Sigmoid colon (tissue), 7 donors: Measurements from ENCODE around the gene SPACA5B. TPM values are rescaled to one million over a fixed set of nuclear protein-coding genes. Genes with fewer than 3 reads are reported as not detected.
"Not testable (repeated sequence)": the region's sequence is repeated elsewhere in the genome, so short reads cannot be mapped to it uniquely, and the experiment has no call there.

Experiments used
- DNase-seq: peaks from one replicate; pipeline ENCODE4 v3.0.0-alpha.2; 2019
- H3K27ac ChIP-seq, 4 donors: fragments of 200-600 bp; sonication (generic); one replicate each; pipeline ENCODE4 v1.5.1; 2016 to 2019; ENCODE audit warnings: mild to moderate bottlenecking in 1 of 4
- H3K27me3 ChIP-seq, 3 donors: fragments of 200-600 bp; sonication (generic); one replicate each; pipeline ENCODE4 v1.5.1; 2019; ENCODE audit warnings: mild to moderate bottlenecking in 1 of 3
- H3K36me3 ChIP-seq, 4 donors: fragments of 200-600 bp; sonication (generic); one replicate each; pipeline ENCODE4 v1.5.1; 2016 to 2019
- H3K4me1 ChIP-seq, 4 donors: fragments of 200-600 bp; sonication (generic); one replicate each; pipeline ENCODE4 v1.5.1; 2017 to 2019
- H3K4me3 ChIP-seq, 4 donors: fragments of 200-600 bp; sonication (generic); one replicate each; pipeline ENCODE4 v1.5.1; 2017 to 2019; ENCODE audit warnings: mild to moderate bottlenecking in 2 of 4, moderate library complexity in 1 of 4
- H3K9me3 ChIP-seq, 4 donors: fragments of 200-600 bp in 3 of 4; sonication (generic) in 3 of 4; one replicate each; pipeline versions ENCODE4 v1.5.1 to v1.6.1; 2013 to 2019
- CTCF ChIP-seq, 4 experiments: fragments of 450-650 bp in 3 of 4; fragments of 200-600 bp in 1 of 4; IDR thresholded peaks; one replicate each; pipeline ENCODE4 v1.5.1; 2016 to 2019; ENCODE audit warnings: antibody characterized with exemption in 4 of 4, mild to moderate bottlenecking in 3 of 4, moderate library complexity in 2 of 4
- EP300 ChIP-seq, 4 donors: sonication (generic); formaldehyde crosslinking; IDR thresholded peaks; one replicate each; pipeline ENCODE4 v1.6.1; 2017; ENCODE audit warnings: antibody characterized with exemption in 4 of 4
- POLR2A ChIP-seq, 2 donors: fragments of 450-650 bp; IDR thresholded peaks; one replicate each; pipeline ENCODE4 v1.6.1; 2016; ENCODE audit warnings: antibody characterized with exemption in 2 of 2, mild to moderate bottlenecking in 2 of 2, moderate library complexity in 2 of 2
- POLR2AphosphoS5 ChIP-seq, 4 donors: sonication (generic); formaldehyde crosslinking; IDR thresholded peaks; one replicate each; pipeline ENCODE4 v1.6.1; 2017; ENCODE audit warnings: antibody characterized with exemption in 4 of 4
- WGBS, 2 donors: extraction: QIAGEN DNeasy Blood & Tissue Kit; methylation state at CpG; one replicate each; pipeline ENCODE4 v1.1.7; 2013; 5-methylcytosine and 5-hydroxymethylcytosine counted together
- intact Hi-C: fragments of 100-400 bp; cut with DNase I; formaldehyde crosslinking; loops from one replicate; pipeline ENCODE4 v1.15.1; 2023
- polyA plus RNA-seq, 3 donors: library from polyadenylated mRNA; stranded (reverse); fragments of 200-250 nt; gene quantifications; one replicate each; pipeline ENCODE4 v1.2.3, GENCODE V29; 2013
- small RNA-seq, 3 donors: library from RNA; depleted of rRNA; stranded (forward); fragments of <200 nt; gene quantifications; one replicate each; pipeline ENCODE3, GENCODE V24; 2016
- total RNA-seq, 4 donors: library from RNA; depleted of rRNA; stranded (reverse); fragments of >200 nt; gene quantifications; one replicate each; pipeline ENCODE4 v1.1.0, GENCODE V29; 2016
- donor health status: healthy with polysubstance abuse.
- donor health status: Bipolar disorder and iron deficiency.
- donor health status: healthy.

Gene SPACA5B
- total and polyA plus RNA-seq, 7 donors: not detected

DNA sequence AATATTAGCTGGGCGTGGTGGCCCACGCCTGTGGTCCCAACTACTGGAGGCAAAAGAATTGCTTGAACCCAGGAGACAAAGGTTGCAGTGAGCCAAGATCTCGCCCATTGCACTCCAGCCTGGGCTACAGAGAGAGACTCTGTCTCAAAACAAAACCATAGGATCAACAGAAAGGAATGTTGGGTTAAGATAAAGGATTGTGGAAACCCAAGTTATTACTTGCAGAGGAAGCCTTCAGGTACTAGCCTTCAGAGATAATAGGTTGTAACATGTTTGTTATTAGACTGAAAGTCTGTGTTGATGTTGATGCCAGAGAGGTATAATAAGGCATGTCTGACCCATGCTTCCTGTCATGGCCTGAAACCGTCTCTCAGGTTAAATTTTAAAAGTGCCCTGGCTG is 49.3 kb downstream of the SPACA5B start:
- H3K27me3 ChIP-seq: no peaks in the 10 kb centered on the region
- WGBS, 2 donors: 82 to 88% methylated on average over 4 of the region's 4 CpGs
- TF ChIP-seq POLR2A (IDR thresholded peaks at IDR 0.05): no peak
- no peak for TF ChIP-seq CTCF (IDR thresholded peaks at IDR 0.05)
- no peak for TF ChIP-seq EP300 (IDR thresholded peaks at IDR 0.05)
- no peak for TF ChIP-seq POLR2AphosphoS5 (IDR thresholded peaks at IDR 0.05)

DNA sequence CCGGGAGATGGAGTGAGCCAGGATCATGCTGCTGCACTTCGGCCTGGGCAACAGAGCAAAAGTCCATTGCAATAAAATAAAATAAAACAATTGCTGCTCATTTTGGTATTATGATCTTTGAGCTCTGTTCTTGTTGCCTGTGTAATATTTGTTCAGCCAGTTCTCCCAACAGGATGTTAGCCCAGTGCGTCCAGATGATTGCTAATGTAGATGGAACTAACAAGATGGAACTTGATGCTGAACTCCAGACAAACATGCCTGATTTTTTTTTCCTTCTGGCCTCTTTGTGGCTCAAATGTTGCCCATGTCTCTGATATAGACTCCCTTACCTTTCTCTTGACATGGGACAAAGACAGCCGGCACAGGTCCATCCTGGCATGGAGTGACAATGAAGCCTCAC is 50.4 kb downstream of the SPACA5B start:
- no peak for DNase-seq
- H3K27ac ChIP-seq: no peak overlapping the region
- TF ChIP-seq POLR2AphosphoS5 (IDR thresholded peaks at IDR 0.05) (no peak), CTCF (IDR thresholded peaks at IDR 0.05) (no peak), POLR2A (IDR thresholded peaks at IDR 0.05) (no peak), EP300 (IDR thresholded peaks at IDR 0.05) (no peak)
- H3K4me1 ChIP-seq: no peaks in the 10 kb centered on the region
- intact Hi-C loops: no loop called here
- H3K27me3 ChIP-seq: no peaks in the 10 kb centered on the region
- no peaks in the 10 kb centered on the region for H3K9me3 ChIP-seq
- no peaks in the 10 kb centered on the region for H3K36me3 ChIP-seq
- no peak overlapping the region for H3K4me3 ChIP-seq
- WGBS, 2 donors: 43 to 86% methylated on average over 4 of the region's 4 CpGs

More for the DNA sequence above, 49.3 kb downstream of the SPACA5B start:
- H3K4me1 ChIP-seq: no peaks in the 10 kb centered on the region
- no peak overlapping the region for H3K4me3 ChIP-seq
- H3K36me3 ChIP-seq: no peaks in the 10 kb centered on the region
- no peak for DNase-seq
- intact Hi-C loops: no loop called here
- H3K9me3 ChIP-seq: no peaks in the 10 kb centered on the region
- no peak overlapping the region for H3K27ac ChIP-seq

DNA sequence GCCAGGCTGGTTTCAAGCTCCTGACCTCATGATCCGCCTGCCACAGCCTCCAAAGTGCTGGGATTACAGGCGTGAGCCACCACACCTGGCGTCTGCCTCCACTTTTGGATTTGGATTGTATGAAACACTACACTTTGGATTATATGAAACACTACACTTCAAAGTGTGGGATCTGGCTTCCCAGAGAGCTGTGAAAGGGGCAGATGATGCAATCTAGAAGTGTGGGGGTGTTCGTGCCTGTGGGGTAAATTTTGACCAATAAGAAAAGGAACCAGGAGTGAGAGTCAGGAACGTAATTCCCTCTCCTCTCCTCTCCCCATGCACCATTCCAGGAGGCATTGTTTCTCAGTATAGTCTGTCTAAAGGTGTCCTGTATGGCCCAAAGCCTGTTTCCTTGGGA is 51.5 kb downstream of the SPACA5B start:
- intact Hi-C loops, H3K27ac ChIP-seq, H3K9me3 ChIP-seq, H3K4me1 ChIP-seq, H3K27me3 ChIP-seq, H3K36me3 ChIP-seq, DNase-seq, H3K4me3 ChIP-seq: not testable (repeated sequence)
- 80 to 83% methylated on average over 5 of the region's 5 CpGs for WGBS, 2 donors

Small RNAs within 50 kb of the gene (small RNA-seq; reads per million reads assigned to genes)
- gene AC245047.7 (0 reads per million in 3 donors), gene RNU6-707P (0 reads per million in 3 donors)

Other genes starting within 250 kb of the SPACA5B start
- gene ZNF182, start 126.6 kb upstream of the SPACA5B start, total RNA-seq: 1 to 10 TPM; 3.9 to 6.4 (median 4.2) TPM
- gene ZNF182, start 126.6 kb upstream of the SPACA5B start, polyA plus RNA-seq: 1 to 10 TPM in 1 of 3 donors, under 1 TPM in 2; 0.60 to 3.7 (median 0.92) TPM
- gene SPACA5, start 123.6 kb upstream of the SPACA5B start, total RNA-seq: not detected
- not detected for gene SPACA5, start 123.6 kb upstream of the SPACA5B start, polyA plus RNA-seq
- 1 to 10 TPM; 4.3 to 7.5 (median 4.7) TPM for gene ZNF630, start 59.0 kb upstream of the SPACA5B start, total RNA-seq
- 1 to 10 TPM; 1.4 to 2.3 (median 1.8) TPM for gene ZNF630, start 59.0 kb upstream of the SPACA5B start, polyA plus RNA-seq
- not detected for gene SSX5, start 66.2 kb downstream of the SPACA5B start, total RNA-seq
- gene SSX5, start 66.2 kb downstream of the SPACA5B start, polyA plus RNA-seq: not detected
- gene SSX1, start 124.8 kb downstream of the SPACA5B start, total RNA-seq: not detected
- not detected for gene SSX1, start 124.8 kb downstream of the SPACA5B start, polyA plus RNA-seq
- not detected for gene SSX3, start 226.1 kb downstream of the SPACA5B start, total RNA-seq
- gene SSX3, start 226.1 kb downstream of the SPACA5B start, polyA plus RNA-seq: not detected